Peyer's patch (tissue), 4 donors: ENCODE results near the gene MSN. TPM values are rescaled to one million over a fixed set of nuclear protein-coding genes. Genes with fewer than 3 reads are reported as not detected.

Experiments
- DNase-seq, 3 donors: peaks; one replicate each; pipeline ENCODE4 v3.0.0-alpha.2; 2017 to 2019
- H3K27ac ChIP-seq, 4 donors: fragments of 200-600 bp; sonication (generic); one replicate each; pipeline ENCODE4 v1.5.1; 2016 to 2019
- H3K27me3 ChIP-seq, 2 donors: fragments of 200-600 bp; sonication (generic); one replicate each; pipeline ENCODE4 v1.5.1; 2019
- H3K36me3 ChIP-seq, 3 donors: fragments of 200-600 bp; sonication (generic); one replicate each; pipeline ENCODE4 v1.5.1; 2016 to 2019
- H3K4me1 ChIP-seq, 4 donors: fragments of 200-600 bp; sonication (generic); one replicate each; pipeline ENCODE4 v1.5.1; 2016 to 2019
- H3K4me3 ChIP-seq, 4 donors: fragments of 200-600 bp; sonication (generic); 1 replicate in 3 of 4; 2 replicates in 1 of 4; pipeline ENCODE4 v1.5.1; 2016 to 2019; ENCODE audit warnings: mild to moderate bottlenecking in 1 of 4
- H3K9me3 ChIP-seq, 4 donors: fragments of 200-600 bp; sonication (generic); one replicate each; pipeline ENCODE4 v1.5.1; 2016 to 2019; ENCODE audit warnings: mild to moderate bottlenecking in 1 of 4
- POLR2A ChIP-seq, 2 donors: fragments of 450-650 bp; IDR thresholded peaks; one replicate each; pipeline ENCODE4 v1.5.1; 2017; ENCODE audit warnings: antibody characterized with exemption in 2 of 2, mild to moderate bottlenecking in 2 of 2, moderate library complexity in 2 of 2
- total RNA-seq, 4 donors: library from RNA; depleted of rRNA; stranded (reverse); fragments of >200 nt; gene quantifications; one replicate each; pipeline ENCODE4 v1.1.0, GENCODE V29; 2016
- TF ChIP-seq, protein P1 (sequence below), 6 experiments: fragments of 450-650 bp in 4 of 6; fragments of 200-600 bp in 2 of 6; sonication (generic) in 1 of 6; IDR thresholded peaks; one replicate each; pipeline ENCODE4 v1.5.1; 2017 to 2019; ENCODE audit warnings: antibody characterized with exemption in 6 of 6, mild to moderate bottlenecking in 3 of 6, moderate library complexity in 1 of 6

MSN gene
- total RNA-seq, 4 donors from 2014 or later = 22.4 to 126 (median 33.4) TPM

GRCh38 chrX:65723706-65724105, 56.3 kb downstream of the MSN start:
- Histone ChIP-seq H3K27me3 (no peaks in the 10 kb centered on the region), H3K36me3 (no peaks in the 10 kb centered on the region), H3K4me1 (no peaks in the 10 kb centered on the region), H3K9me3 (no peaks in the 10 kb centered on the region), H3K27ac (peak overlapping the region in 3 of 4 donors; percentile 17 to 63 (median 23)), H3K4me3 (no peak overlapping the region)
- TF ChIP-seq, protein P1, sequence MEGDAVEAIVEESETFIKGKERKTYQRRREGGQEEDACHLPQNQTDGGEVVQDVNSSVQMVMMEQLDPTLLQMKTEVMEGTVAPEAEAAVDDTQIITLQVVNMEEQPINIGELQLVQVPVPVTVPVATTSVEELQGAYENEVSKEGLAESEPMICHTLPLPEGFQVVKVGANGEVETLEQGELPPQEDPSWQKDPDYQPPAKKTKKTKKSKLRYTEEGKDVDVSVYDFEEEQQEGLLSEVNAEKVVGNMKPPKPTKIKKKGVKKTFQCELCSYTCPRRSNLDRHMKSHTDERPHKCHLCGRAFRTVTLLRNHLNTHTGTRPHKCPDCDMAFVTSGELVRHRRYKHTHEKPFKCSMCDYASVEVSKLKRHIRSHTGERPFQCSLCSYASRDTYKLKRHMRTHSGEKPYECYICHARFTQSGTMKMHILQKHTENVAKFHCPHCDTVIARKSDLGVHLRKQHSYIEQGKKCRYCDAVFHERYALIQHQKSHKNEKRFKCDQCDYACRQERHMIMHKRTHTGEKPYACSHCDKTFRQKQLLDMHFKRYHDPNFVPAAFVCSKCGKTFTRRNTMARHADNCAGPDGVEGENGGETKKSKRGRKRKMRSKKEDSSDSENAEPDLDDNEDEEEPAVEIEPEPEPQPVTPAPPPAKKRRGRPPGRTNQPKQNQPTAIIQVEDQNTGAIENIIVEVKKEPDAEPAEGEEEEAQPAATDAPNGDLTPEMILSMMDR (IDR thresholded peaks at IDR 0.05) = no peak
- no peak for TF ChIP-seq POLR2A (IDR thresholded peaks at IDR 0.05)
- no peak for DNase-seq

- TF ChIP-seq, protein P1 (IDR thresholded peaks at IDR 0.05) = no peak
- TF ChIP-seq POLR2A (IDR thresholded peaks at IDR 0.05) = no peak
- DNase-seq = no peak
- no peaks in the 10 kb centered on the region for H3K9me3 ChIP-seq
Measured at GRCh38 chrX:65726715-65727114, 59.3 kb downstream of the MSN start.

DNA sequence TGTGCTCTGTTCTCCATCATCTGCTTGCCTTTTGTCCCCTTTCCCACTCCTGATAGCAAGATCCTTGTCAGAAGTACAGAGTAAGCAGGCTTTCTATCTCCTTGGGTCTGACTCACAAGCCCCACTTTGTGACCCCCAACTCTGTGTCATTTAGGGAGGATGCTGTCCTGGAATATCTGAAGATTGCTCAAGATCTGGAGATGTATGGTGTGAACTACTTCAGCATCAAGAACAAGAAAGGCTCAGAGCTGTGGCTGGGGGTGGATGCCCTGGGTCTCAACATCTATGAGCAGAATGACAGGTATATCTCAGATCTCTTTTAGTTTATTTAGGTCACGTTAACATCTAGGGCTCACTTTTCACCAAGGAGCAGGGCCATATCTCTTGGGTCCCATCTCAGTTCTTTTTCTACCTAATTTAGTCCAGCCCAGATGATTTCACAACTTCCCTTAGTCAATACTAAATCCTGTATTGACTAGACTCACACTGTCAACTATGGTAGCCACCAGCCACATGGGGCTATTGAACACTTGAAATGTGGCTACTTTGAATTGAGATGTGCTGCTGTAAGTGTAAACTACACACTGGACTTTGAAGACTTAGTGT, 64.3 kb downstream of the MSN start:
- Histone ChIP-seq H3K4me3 (no peak overlapping the region), H3K36me3 (peaks cover 0 to 32% (median 0%) of the 10 kb centered on the region in 3 donors), H3K4me1 (no peaks in the 10 kb centered on the region), H3K27ac (no peak overlapping the region), H3K27me3 (no peaks in the 10 kb centered on the region), H3K9me3 (no peaks in the 10 kb centered on the region)
- DNase-seq = no peak
- TF ChIP-seq, protein P1 (IDR thresholded peaks at IDR 0.05) = no peak
- no peak for TF ChIP-seq POLR2A (IDR thresholded peaks at IDR 0.05)

More at GRCh38 chrX:65726715-65727114, 59.3 kb downstream of the MSN start:
- H3K27me3 ChIP-seq = no peaks in the 10 kb centered on the region
- H3K36me3 ChIP-seq = peaks cover 0 to 13% (median 0%) of the 10 kb centered on the region in 3 donors
- no peaks in the 10 kb centered on the region for H3K4me1 ChIP-seq
- no peak overlapping the region for H3K27ac ChIP-seq
- no peak overlapping the region for H3K4me3 ChIP-seq

DNA sequence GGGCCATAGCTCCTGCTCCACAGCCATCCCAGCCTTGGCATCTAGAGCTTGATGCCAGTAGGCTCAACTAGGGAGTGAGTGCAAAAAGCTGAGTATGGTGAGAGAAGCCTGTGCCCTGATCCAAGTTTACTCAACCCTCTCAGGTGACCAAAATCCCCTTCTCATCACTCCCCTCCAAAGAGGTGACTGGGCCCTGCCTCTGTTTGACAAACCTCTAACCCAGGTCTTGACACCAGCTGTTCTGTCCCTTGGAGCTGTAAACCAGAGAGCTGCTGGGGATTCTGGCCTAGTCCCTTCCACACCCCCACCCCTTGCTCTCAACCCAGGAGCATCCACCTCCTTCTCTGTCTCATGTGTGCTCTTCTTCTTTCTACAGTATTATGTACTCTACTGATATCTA, 73.5 kb downstream of the MSN start:
- Histone ChIP-seq H3K36me3 (peaks cover 0 to 30% (median 0%) of the 10 kb centered on the region in 3 donors), H3K27ac (no peak overlapping the region), H3K27me3 (no peaks in the 10 kb centered on the region), H3K4me3 (no peak overlapping the region), H3K4me1 (no peaks in the 10 kb centered on the region), H3K9me3 (no peaks in the 10 kb centered on the region)
- no peak for TF ChIP-seq POLR2A (IDR thresholded peaks at IDR 0.05)
- no peak for DNase-seq

GRCh38 chrX:65741823-65742222, 74.4 kb downstream of the MSN start:
- Histone ChIP-seq H3K27me3 (no peaks in the 10 kb centered on the region), H3K4me3 (no peak overlapping the region), H3K4me1 (no peaks in the 10 kb centered on the region), H3K9me3 (no peaks in the 10 kb centered on the region), H3K27ac (no peak overlapping the region), H3K36me3 (peaks cover 0 to 27% (median 0%) of the 10 kb centered on the region in 3 donors)
- no peak for DNase-seq
- TF ChIP-seq POLR2A (IDR thresholded peaks at IDR 0.05) = no peak
- TF ChIP-seq, protein P1 (IDR thresholded peaks at IDR 0.05) = no peak

GRCh38 chrX:65744965-65745364, 77.5 kb downstream of the MSN start:
- TF ChIP-seq POLR2A (IDR thresholded peaks at IDR 0.05) = no peak
- TF ChIP-seq, protein P1 (IDR thresholded peaks at IDR 0.05) = no peak
- no peaks in the 10 kb centered on the region for H3K27me3 ChIP-seq
- H3K9me3 ChIP-seq = no peaks in the 10 kb centered on the region

More at GRCh38 chrX:65744965-65745364, 77.5 kb downstream of the MSN start:
- DNase-seq = no peak
- Histone ChIP-seq H3K4me3 (no peak overlapping the region), H3K4me1 (no peaks in the 10 kb centered on the region), H3K36me3 (peaks cover 0 to 4% (median 0%) of the 10 kb centered on the region in 3 donors), H3K27ac (no peak overlapping the region)
